GM15510 (cell line): ENCODE data around the gene ZSCAN21.

Experiments
- POLR2A ChIP-seq: IDR thresholded peaks from 3 replicates; pipeline ENCODE4 v1.6.1; 2011; ENCODE audit warnings: borderline replicate concordance; ENCODE audit not compliant: insufficient read length; ENCODE audit errors: extremely low read depth

The ZSCAN21 gene

DNA sequence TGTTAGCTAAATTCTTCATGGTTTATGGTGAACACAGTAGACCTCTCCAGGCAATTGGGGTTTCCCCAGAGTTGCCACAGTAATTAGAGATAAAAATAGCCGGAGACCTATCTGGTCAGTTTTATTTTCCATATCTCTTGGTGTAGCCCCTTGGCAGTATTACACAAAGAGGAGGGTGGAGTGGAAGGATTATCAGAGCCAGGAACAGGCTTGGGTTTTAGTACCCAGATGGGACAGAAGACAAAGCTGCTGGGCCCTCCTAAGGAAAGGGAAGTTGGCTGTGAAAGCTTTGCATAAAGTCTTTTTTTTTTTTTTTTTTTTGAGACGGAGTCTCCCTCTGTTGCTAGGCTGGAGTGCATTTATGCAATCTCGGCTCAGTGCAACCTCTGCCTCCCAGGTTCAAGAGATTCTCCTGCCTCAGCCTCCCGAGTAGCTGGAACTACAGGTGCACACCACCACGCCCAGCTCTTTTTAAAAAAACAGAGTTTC is 9.7 kb downstream of the ZSCAN21 start:
- no peak for TF ChIP-seq POLR2A

GRCh38 chr7:100061518-100062193 is 12.1 kb downstream of the ZSCAN21 start:
- TF ChIP-seq POLR2A, result no peak

GRCh38 chr7:100063376-100063775 is 13.8 kb downstream of the ZSCAN21 start:
- TF ChIP-seq POLR2A, result no peak

GRCh38 chr7:100064162-100064561 is 14.6 kb downstream of the ZSCAN21 start:
- no peak for TF ChIP-seq POLR2A

GRCh38 chr7:100065452-100066186 is 16.0 kb downstream of the ZSCAN21 start:
- no peak for TF ChIP-seq POLR2A

DNA sequence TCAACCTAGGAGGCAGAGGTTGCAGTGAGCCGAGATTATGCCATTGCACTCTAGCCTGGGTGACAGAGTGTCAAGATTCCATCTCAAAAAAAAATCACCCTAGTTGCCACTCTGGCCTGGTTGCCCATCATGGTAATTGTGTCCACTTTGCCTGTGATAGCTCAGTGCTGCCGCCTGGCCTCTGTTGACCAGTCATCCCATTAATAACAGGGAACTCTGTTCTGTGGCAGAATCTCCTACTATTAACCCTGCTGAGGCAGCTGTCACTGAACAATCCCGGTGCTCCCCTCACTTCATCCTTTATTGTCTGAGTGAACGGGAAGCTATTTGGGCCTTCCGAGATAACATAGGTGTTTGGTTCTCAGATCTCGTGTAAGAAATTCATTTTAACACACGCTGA is 17.4 kb downstream of the ZSCAN21 start:
- TF ChIP-seq POLR2A, result no peak

DNA sequence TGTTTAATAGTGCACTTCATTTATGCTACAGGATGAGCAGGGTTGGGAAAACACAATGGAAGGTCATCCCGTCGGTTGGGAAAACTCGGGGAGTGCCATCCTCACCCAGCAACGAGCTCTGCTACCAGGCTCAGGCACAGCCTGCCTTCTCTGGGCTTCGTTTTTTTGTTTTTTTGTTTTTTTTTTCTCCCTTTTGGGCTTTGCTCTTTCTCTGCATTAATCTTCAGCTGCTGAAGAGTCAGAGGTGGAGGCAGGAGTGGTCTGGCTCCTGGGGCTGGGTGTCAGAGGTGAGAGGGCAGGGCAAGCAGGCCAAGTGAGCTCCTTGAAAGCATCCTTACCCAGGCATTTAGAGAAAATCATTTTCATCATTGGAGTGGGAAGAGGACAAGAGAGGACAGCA is 20.4 kb downstream of the ZSCAN21 start:
- no peak for TF ChIP-seq POLR2A

GRCh38 chr7:100071018-100071723 is 21.6 kb downstream of the ZSCAN21 start:
- no peak for TF ChIP-seq POLR2A

DNA sequence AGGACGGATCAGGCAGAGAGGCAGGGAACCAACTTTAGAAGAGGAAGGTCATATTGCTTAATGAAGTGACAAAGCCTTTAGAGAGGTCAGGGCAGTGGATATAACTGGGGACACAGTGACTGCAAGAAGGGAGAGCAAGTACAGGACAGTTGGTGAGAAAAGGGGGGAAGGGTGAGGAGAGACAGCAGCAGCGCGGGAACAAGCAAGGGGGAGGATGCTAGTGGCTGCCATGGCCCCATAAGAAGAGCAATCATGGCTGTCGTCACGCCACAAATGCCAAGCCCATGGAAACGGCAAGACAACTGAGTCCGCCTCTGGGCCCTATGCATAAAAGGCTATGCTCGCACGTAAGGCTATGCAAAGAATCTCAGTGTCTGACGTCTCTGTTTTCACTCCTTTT is 22.9 kb downstream of the ZSCAN21 start:
- no peak for TF ChIP-seq POLR2A

DNA sequence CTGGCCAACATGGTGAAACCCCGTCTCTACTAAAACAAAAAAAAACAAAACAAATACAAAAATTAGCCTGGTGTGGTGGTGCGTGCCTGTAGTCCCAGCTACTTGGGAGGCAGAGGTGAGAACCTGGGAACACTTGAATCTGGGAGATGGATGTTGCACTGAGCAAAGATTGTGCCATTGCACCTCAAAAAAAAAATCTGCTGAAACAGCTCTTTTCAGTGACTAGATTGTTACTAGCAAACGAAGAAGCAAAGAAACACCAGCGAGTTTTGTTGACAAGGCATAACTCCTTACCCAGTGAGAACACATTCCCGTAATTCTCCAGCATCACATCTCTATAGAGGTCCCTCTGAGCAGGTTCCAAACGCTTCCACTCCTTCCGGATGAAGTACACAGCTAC is 25.3 kb downstream of the ZSCAN21 start:
- no peak for TF ChIP-seq POLR2A

DNA sequence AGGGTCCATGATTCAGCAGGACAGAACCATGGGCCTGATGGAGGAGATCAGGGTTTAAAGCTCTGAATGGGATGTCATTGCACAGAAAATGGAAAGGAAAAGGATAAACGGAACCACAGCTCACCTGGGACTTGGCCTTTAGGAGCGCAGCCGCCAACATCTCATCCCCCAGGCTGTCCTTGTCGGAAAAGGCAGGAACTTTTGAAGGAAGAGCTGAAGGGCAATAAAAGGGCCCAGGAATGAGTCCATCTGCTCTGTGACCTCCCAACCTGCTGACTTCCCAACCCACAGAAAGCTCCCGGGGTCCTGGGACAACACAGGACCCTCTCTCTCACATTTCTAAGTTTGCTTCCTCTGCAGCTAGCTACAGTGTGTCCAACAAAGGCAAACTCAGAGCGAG is 25.8 kb downstream of the ZSCAN21 start:
- TF ChIP-seq POLR2A, result no peak

DNA sequence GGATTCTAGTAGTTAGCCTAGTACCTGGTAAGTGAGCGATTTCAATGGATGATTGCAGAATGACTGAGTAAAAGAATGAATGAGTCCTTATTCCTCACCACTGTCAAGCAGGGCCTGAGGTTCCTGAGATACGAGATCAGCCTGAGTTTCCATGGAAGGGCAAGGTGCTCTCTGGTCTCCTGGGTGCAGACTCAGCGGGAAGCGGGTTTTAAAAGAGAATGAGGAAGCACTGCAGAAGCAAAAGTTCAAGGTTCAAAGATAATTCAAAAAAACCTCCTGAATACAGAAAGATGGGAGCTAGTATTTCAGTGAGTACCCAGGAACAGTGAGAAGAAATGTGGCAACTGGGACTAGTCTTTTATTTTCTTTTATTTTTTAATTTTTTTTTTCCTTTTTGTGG is 27.6 kb downstream of the ZSCAN21 start:
- no peak for TF ChIP-seq POLR2A

- no peak for TF ChIP-seq POLR2A
Measured at GRCh38 chr7:100079024-100079560, 29.5 kb downstream of the ZSCAN21 start.

GRCh38 chr7:100080907-100081534 is 31.4 kb downstream of the ZSCAN21 start:
- TF ChIP-seq POLR2A, result no peak
